Measurements from ENCODE around the gene METTL26. TPM values are rescaled to one million over a fixed set of nuclear protein-coding genes. Genes with fewer than 3 reads are reported as not detected.

The METTL26 gene
- total RNA-seq (100 to 1,000 TPM in 2 of 9 donors, 10 to 100 TPM in 7; 39.6 to 187 (median 44.7) TPM), polyA plus RNA-seq (100 to 1,000 TPM; 101 to 165 TPM)
- long read RNA-seq, donor 1, transcript METTL26-201 (6 exons, 794 nt), result major isoform, 34 of 64 reads
- long read RNA-seq, donor 1, transcript METTL26-205 (5 exons, 726 nt), result minor isoform, 5 of 64 reads
- long read RNA-seq, donor 1, partial matches to known transcripts, result 3 of 64 reads
- long read RNA-seq, donor 1, other reads (novel, unspliced or antisense), result 4 of 64 reads
- long read RNA-seq, donor 2, transcript METTL26-207 (6 exons, 755 nt), result minor isoform, 8 of 82 reads
- long read RNA-seq, donor 2, transcript METTL26-201 (6 exons, 794 nt), result major isoform, 42 of 82 reads
- long read RNA-seq, donor 2, transcript METTL26-205 (5 exons, 726 nt), result minor isoform, 15 of 82 reads
- long read RNA-seq, donor 2, partial matches to known transcripts, result 1 of 82 reads
- long read RNA-seq, donor 2, other reads (novel, unspliced or antisense), result 8 of 82 reads
- long read RNA-seq, donor 3, transcript METTL26-211 (5 exons, 588 nt), result minor isoform, 5 of 39 reads
- long read RNA-seq, donor 3, transcript METTL26-201 (6 exons, 794 nt), result major isoform, 18 of 39 reads
- long read RNA-seq, donor 3, partial matches to known transcripts, result 5 of 39 reads
- long read RNA-seq, donor 3, other reads (novel, unspliced or antisense), result 2 of 39 reads

- Histone ChIP-seq H3K27ac (peak within 1 kb of the TSS; percentile 94 to 100 (median 97)), H3K4me3 (peak within 1 kb of the TSS; percentile 69 to 94 (median 82)), H3K27me3 (no peaks in the 10 kb centered on the region), H3K9me3 (no peaks in the 10 kb centered on the region), H3K36me3 (peaks cover 0 to 16% (median 0%) of the 10 kb centered on the region in 9 donors), H3K4me1 (peaks cover 3 to 30% (median 17%) of the 10 kb centered on the region in 12 donors)
- intact Hi-C loops (cut with DNase I), result loop anchor here in 3 of 10 donors (1.0 to 2.0 kb wide), 3 partner anchors 46 to 47 kb away; partner anchors contain the start of gene RAB40C (in 2 of the 3)
- ATAC-seq (peak; percentile 82 to 93 (median 89)), DNase-seq (peak; percentile 95 to 99 (median 97))
- TF ChIP-seq CTCF (IDR thresholded peaks at IDR 0.05) (no peak), POLR2A (IDR thresholded peaks at IDR 0.05) (peak in 1 of 2 donors; percentile 74)
- 0 to 1% (median 0%) methylated on average over 53 to 91 of the region's 91 CpGs for WGBS, 4 donors
Measured at GRCh38 chr16:636206-637080, at the start of gene METTL26. Gene METTL26, minus strand, starts transcription at chr16:636305. Its CDS starts 15 bp downstream, at chr16:636290.

- Histone ChIP-seq H3K36me3 (peaks cover 0 to 41% (median 24%) of the 10 kb centered on the region in 9 donors), H3K4me1 (peaks cover 14 to 74% (median 55%) of the 10 kb centered on the region in 12 donors), H3K27me3 (no peaks in the 10 kb centered on the region), H3K27ac (peak overlapping the region in 5 of 12 donors; percentile 62 to 86 (median 76)), H3K4me3 (peak overlapping the region; percentile 46 to 86 (median 64)), H3K9me3 (no peaks in the 10 kb centered on the region)
- ATAC-seq (no peak), DNase-seq (peak in 1 of 5 donors; percentile 51)
- intact Hi-C loops (cut with DNase I), result no loop called here
- no peak for TF ChIP-seq POLR2A (IDR thresholded peaks at IDR 0.05)
- no peak for TF ChIP-seq CTCF (IDR thresholded peaks at IDR 0.05)
- WGBS, 4 donors, result 92 to 94% (median 94%) methylated on average over 45 to 61 of the region's 61 CpGs
Measured at GRCh38 chr16:684961-685696, 49.0 kb upstream of the METTL26 start.

GRCh38 chr16:684071-684794, 48.1 kb upstream of the METTL26 start, which contains the start of gene JMJD8:
Gene JMJD8, minus strand, starts transcription at chr16:684334. Its CDS starts 15 bp downstream, at chr16:684319.
- DNase-seq (peak; percentile 98 to 99 (median 98)), ATAC-seq (peak; percentile 72 to 83 (median 74))
- no peak for TF ChIP-seq CTCF (IDR thresholded peaks at IDR 0.05)
- TF ChIP-seq POLR2A (IDR thresholded peaks at IDR 0.05), result peak in 1 of 2 donors; percentile 80
- peak within 1 kb of the TSS; percentile 46 to 86 (median 64) for H3K4me3 ChIP-seq
- H3K27ac ChIP-seq, result peak within 1 kb of the TSS in 11 of 12 donors; percentile 62 to 91 (median 79)
- peaks cover 0 to 41% (median 24%) of the 10 kb centered on the region in 9 donors for H3K36me3 ChIP-seq
- H3K9me3 ChIP-seq, result no peaks in the 10 kb centered on the region
- H3K27me3 ChIP-seq, result no peaks in the 10 kb centered on the region
- WGBS, 4 donors, result 2 to 7% (median 4%) methylated on average over 19 to 91 of the region's 91 CpGs
- H3K4me1 ChIP-seq, result peaks cover 14 to 70% (median 52%) of the 10 kb centered on the region in 12 donors
- intact Hi-C loops (cut with DNase I), result no loop called here

All from heart left ventricle (tissue), 16 donors.